ENCODE data around the gene MATN4. TPM values are rescaled to one million over a fixed set of nuclear protein-coding genes. Genes with fewer than 3 reads are reported as not detected.

Gene MATN4
- total and polyA plus RNA-seq, 2 of the 13 experiments (the other 11 are each of a cell fraction or from before 2014, with no cell fraction given) = not detected

DNA sequence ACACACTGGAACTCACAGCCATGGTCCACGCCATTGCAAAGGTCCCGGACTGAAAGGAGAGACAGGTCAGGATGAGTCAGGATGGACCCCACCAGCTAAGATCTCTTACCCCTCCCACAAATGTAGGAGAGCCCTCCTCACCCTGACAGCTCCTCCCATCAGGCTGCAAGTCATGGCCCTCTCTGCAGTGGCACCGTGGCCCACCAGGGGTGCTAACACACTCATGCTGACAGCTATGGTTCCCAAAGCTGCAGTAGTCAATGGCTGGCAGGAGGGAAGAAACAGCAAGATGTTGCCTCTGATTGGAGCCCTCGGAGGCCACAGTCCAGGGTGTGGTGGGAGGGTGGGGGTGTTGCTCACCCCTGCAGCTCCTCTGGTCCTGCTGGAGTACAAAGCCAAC is 7.1 kb downstream of the MATN4 start (continued):
- TF ChIP-seq, protein P1, sequence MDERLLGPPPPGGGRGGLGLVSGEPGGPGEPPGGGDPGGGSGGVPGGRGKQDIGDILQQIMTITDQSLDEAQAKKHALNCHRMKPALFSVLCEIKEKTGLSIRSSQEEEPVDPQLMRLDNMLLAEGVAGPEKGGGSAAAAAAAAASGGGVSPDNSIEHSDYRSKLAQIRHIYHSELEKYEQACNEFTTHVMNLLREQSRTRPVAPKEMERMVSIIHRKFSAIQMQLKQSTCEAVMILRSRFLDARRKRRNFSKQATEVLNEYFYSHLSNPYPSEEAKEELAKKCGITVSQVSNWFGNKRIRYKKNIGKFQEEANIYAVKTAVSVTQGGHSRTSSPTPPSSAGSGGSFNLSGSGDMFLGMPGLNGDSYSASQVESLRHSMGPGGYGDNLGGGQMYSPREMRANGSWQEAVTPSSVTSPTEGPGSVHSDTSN (CRISPR knock-in tag; IDR thresholded peaks at IDR 0.05) = peak; percentile 44; the same call in 1 of the 2 replicates
- TF ChIP-seq AKAP8 (CRISPR knock-in tag; IDR thresholded peaks at IDR 0.05) (no peak), KDM2A (CRISPR knock-in tag; IDR thresholded peaks at IDR 0.05; ENCODE audit: borderline replicate concordance, low read depth) (peak; percentile 35; the same call in 1 of the 2 replicates), MED8 (CRISPR knock-in tag; IDR thresholded peaks at IDR 0.05; ENCODE audit: insufficient replicate concordance) (no peak), THYN1 (CRISPR knock-in tag; IDR thresholded peaks at IDR 0.05; ENCODE audit: borderline replicate concordance, low read depth) (no peak), MEIS2 (CRISPR knock-in tag; IDR thresholded peaks at IDR 0.05) (0 out of 2 replicates have a peak, but pooled peaks have one; percentile 41), GATAD1 (CRISPR knock-in tag; IDR thresholded peaks at IDR 0.05) (no peak), ZNF75D (CRISPR knock-in tag; IDR thresholded peaks at IDR 0.05; ENCODE audit: borderline replicate concordance) (no peak), HMG20B (CRISPR knock-in tag; conservative IDR thresholded peaks at IDR 0.05) (no peak), MAFF (IDR thresholded peaks at IDR 0.05; ENCODE audit: low read depth, low read length) (no peak), ZNF468 (CRISPR knock-in tag; IDR thresholded peaks at IDR 0.05) (no peak), EED (CRISPR knock-in tag; IDR thresholded peaks at IDR 0.05) (0 out of 2 replicates have a peak, but pooled peaks have one; percentile 29), ZNF263 (CRISPR knock-in tag; IDR thresholded peaks at IDR 0.05) (peak; percentile 61; the same call in 1 of the 2 replicates), ZNF644 (CRISPR knock-in tag; IDR thresholded peaks at IDR 0.05; ENCODE audit: low read depth) (peak; percentile 89), TGIF2 (CRISPR knock-in tag; IDR thresholded peaks at IDR 0.05) (no peak), STAG1 (CRISPR knock-in tag; IDR thresholded peaks at IDR 0.05) (peak; percentile 36)
- TF ChIP-seq, protein P2, sequence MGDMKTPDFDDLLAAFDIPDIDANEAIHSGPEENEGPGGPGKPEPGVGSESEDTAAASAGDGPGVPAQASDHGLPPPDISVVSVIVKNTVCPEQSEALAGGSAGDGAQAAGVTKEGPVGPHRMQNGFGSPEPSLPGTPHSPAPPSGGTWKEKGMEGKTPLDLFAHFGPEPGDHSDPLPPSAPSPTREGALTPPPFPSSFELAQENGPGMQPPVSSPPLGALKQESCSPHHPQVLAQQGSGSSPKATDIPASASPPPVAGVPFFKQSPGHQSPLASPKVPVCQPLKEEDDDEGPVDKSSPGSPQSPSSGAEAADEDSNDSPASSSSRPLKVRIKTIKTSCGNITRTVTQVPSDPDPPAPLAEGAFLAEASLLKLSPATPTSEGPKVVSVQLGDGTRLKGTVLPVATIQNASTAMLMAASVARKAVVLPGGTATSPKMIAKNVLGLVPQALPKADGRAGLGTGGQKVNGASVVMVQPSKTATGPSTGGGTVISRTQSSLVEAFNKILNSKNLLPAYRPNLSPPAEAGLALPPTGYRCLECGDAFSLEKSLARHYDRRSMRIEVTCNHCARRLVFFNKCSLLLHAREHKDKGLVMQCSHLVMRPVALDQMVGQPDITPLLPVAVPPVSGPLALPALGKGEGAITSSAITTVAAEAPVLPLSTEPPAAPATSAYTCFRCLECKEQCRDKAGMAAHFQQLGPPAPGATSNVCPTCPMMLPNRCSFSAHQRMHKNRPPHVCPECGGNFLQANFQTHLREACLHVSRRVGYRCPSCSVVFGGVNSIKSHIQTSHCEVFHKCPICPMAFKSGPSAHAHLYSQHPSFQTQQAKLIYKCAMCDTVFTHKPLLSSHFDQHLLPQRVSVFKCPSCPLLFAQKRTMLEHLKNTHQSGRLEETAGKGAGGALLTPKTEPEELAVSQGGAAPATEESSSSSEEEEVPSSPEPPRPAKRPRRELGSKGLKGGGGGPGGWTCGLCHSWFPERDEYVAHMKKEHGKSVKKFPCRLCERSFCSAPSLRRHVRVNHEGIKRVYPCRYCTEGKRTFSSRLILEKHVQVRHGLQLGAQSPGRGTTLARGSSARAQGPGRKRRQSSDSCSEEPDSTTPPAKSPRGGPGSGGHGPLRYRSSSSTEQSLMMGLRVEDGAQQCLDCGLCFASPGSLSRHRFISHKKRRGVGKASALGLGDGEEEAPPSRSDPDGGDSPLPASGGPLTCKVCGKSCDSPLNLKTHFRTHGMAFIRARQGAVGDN (CRISPR knock-in tag; IDR thresholded peaks at IDR 0.05) = peak; percentile 35; the same call in 1 of the 2 replicates
- TF ChIP-seq, protein P3, sequence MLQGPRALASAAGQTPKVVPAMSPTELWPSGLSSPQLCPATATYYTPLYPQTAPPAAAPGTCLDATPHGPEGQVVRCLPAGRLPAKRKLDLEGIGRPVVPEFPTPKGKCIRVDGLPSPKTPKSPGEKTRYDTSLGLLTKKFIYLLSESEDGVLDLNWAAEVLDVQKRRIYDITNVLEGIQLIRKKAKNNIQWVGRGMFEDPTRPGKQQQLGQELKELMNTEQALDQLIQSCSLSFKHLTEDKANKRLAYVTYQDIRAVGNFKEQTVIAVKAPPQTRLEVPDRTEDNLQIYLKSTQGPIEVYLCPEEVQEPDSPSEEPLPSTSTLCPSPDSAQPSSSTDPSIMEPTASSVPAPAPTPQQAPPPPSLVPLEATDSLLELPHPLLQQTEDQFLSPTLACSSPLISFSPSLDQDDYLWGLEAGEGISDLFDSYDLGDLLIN (CRISPR knock-in tag; IDR thresholded peaks at IDR 0.05; ENCODE audit: borderline replicate concordance) = no peak
- TF ChIP-seq, protein P4, sequence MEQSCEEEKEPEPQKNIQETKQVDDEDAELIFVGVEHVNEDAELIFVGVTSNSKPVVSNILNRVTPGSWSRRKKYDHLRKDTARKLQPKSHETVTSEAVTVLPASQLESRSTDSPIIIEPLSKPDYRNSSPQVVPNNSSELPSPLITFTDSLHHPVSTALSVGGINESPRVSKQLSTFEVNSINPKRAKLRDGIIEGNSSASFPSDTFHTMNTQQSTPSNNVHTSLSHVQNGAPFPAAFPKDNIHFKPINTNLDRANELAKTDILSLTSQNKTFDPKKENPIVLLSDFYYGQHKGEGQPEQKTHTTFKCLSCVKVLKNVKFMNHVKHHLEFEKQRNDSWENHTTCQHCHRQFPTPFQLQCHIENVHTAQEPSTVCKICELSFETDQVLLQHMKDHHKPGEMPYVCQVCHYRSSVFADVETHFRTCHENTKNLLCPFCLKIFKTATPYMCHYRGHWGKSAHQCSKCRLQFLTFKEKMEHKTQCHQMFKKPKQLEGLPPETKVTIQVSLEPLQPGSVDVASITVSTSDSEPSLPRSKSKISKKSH (CRISPR knock-in tag; IDR thresholded peaks at IDR 0.05; ENCODE audit: borderline replicate concordance) = 0 out of 2 replicates have a peak, but pooled peaks have one; percentile 43
- TF ChIP-seq, protein P5, sequence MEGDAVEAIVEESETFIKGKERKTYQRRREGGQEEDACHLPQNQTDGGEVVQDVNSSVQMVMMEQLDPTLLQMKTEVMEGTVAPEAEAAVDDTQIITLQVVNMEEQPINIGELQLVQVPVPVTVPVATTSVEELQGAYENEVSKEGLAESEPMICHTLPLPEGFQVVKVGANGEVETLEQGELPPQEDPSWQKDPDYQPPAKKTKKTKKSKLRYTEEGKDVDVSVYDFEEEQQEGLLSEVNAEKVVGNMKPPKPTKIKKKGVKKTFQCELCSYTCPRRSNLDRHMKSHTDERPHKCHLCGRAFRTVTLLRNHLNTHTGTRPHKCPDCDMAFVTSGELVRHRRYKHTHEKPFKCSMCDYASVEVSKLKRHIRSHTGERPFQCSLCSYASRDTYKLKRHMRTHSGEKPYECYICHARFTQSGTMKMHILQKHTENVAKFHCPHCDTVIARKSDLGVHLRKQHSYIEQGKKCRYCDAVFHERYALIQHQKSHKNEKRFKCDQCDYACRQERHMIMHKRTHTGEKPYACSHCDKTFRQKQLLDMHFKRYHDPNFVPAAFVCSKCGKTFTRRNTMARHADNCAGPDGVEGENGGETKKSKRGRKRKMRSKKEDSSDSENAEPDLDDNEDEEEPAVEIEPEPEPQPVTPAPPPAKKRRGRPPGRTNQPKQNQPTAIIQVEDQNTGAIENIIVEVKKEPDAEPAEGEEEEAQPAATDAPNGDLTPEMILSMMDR (CRISPR knock-in tag; IDR thresholded peaks at IDR 0.05) = peak; percentile 49
